ENCODE results near the gene SIRT6. TPM values are rescaled to one million over a fixed set of nuclear protein-coding genes. Genes with fewer than 3 reads are reported as not detected.

SIRT6 gene
- total and polyA plus RNA-seq, 2 donors (not counting 3 experiments of a cell fraction or from before 2014, with no cell fraction given): 26.9 to 36.6 TPM

DNA sequence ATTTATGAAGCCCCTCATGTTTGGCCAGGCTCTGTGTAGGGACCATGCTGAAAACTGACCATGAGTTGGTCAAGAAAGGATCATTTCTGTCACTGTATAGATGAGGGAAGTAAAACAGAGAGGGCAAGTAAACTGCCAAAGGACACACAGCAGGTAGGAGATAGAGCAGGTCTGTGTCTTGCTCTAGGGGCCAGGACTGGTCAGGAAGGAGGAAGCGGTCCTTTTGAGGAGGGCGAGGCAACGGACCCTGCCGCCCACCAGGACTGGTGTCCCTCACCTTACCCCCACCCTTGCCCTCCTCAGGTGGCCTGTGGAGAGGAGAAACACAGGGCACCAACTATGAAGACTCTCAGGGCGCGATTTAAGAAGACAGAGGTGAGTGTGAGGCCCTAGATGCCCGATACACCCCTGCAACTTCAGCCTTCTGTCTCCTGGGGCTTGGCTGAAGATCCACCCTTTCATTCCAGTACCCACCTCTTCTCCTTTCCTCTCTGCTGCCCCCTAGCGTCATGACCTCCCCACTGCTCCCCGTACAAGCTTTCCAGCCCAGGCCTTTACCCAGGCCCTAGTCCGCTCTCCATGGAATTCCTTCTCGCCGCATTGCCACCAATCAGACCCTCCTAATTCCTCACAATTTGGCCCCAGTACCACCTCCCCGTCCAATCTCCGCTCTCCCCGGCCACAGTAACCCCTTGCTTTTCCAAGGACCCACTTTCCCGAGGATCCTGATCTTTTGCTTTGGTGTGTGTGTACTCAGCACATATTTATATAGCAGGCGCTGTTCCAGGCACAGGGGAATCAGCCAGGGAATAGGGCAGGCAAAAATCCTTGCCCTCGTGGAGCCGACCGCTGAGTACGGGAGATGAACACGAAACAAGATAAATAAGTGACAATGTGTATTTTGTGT, 4.0 kb upstream of the SIRT6 start:
- intact Hi-C loops (cut with micrococcal nuclease): loop anchor here (5.0 kb wide), 2 partner anchors 199 to 511 kb away; partner anchors contain the start of gene EEF2
- Histone ChIP-seq H3K9ac (replicated peaks; ENCODE audit: extremely low read depth, insufficient read depth, low read length) (no peak overlapping the region), H3K27me3 (ENCODE audit: control insufficient read depth in 2 of 2, insufficient read depth in 2 of 2, low read length in 2 of 2) (no peaks in the 10 kb centered on the region), H3K4me3 (replicated peaks in 1 of 3; ENCODE audit: insufficient read depth in 1 of 3, low read depth in 1 of 3, low read length in 3 of 3) (no peak overlapping the region), H3K27ac (ENCODE audit: insufficient read depth, low read depth, low read length) (no peak overlapping the region), H3K9me1 (replicated peaks; ENCODE audit: control insufficient read depth, extremely low read depth, insufficient read depth, low read length) (no peaks in the 10 kb centered on the region), H3K36me3 (ENCODE audit: control insufficient read depth in 2 of 2, extremely low read depth in 1 of 2, insufficient read depth in 2 of 2, low read length in 2 of 2) (no peaks in the 10 kb centered on the region), H3K4me1 (ENCODE audit: control insufficient read depth, extremely low read depth, insufficient read depth, low read length) (peaks cover 3% of the 10 kb centered on the region), H3K79me2 (ENCODE audit: control insufficient read depth, insufficient read depth, low read length) (no peaks in the 10 kb centered on the region), H3K9me3 (replicated peaks; ENCODE audit: control insufficient read depth, insufficient read depth, low read length) (no peaks in the 10 kb centered on the region), H4K20me1 (replicated peaks; ENCODE audit: control insufficient read depth, extremely low read depth, insufficient read depth, low read length) (no peaks in the 10 kb centered on the region), H2AFZ (ENCODE audit: low read depth, low read length) (peak overlapping the region; percentile 34), H3K4me2 (ENCODE audit: insufficient read depth, low read length) (no peak overlapping the region)
- TF ChIP-seq, protein P1, sequence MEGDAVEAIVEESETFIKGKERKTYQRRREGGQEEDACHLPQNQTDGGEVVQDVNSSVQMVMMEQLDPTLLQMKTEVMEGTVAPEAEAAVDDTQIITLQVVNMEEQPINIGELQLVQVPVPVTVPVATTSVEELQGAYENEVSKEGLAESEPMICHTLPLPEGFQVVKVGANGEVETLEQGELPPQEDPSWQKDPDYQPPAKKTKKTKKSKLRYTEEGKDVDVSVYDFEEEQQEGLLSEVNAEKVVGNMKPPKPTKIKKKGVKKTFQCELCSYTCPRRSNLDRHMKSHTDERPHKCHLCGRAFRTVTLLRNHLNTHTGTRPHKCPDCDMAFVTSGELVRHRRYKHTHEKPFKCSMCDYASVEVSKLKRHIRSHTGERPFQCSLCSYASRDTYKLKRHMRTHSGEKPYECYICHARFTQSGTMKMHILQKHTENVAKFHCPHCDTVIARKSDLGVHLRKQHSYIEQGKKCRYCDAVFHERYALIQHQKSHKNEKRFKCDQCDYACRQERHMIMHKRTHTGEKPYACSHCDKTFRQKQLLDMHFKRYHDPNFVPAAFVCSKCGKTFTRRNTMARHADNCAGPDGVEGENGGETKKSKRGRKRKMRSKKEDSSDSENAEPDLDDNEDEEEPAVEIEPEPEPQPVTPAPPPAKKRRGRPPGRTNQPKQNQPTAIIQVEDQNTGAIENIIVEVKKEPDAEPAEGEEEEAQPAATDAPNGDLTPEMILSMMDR (IDR thresholded peaks at IDR 0.05; ENCODE audit: extremely low read depth in 1 of 2, insufficient read depth in 1 of 2, low read depth in 1 of 2, low read length in 2 of 2): peak; percentile 79 to 89
- TF ChIP-seq, protein P2, sequence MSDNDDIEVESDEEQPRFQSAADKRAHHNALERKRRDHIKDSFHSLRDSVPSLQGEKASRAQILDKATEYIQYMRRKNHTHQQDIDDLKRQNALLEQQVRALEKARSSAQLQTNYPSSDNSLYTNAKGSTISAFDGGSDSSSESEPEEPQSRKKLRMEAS (IDR thresholded peaks at IDR 0.05; ENCODE audit: insufficient read depth, insufficient read length): no peak
- TF ChIP-seq FOS (IDR thresholded peaks at IDR 0.05; ENCODE audit: borderline replicate concordance, insufficient read depth, low read length): no peak
- TF ChIP-seq POLR2A (IDR thresholded peaks at IDR 0.05; ENCODE audit: low read depth, low read length): no peak
- DNase-seq (ENCODE audit: low read depth, low spot score) (peak; percentile 61), FAIRE-seq (peak; percentile 79)
- dilution Hi-C loops (cut with MboI; ENCODE audit: extremely low pct_ligation_motif_present, low sequenced_read_pairs): no loop called here
- ChIA-PET POLR2A (no interaction called here), CTCF (interaction anchor here (0.6 to 2.6 kb wide), 10 partner anchors 10 to 198 kb away, joined by 3 to 21 read pairs (median 3); no protein-coding TSS in a partner anchor)
- BruUV-seq (replicated peaks): no TSS peak

All from endothelial cell of umbilical vein (primary cell).